Measurements from ENCODE around the gene PKMYT1. TPM values are rescaled to one million over a fixed set of nuclear protein-coding genes. Genes with fewer than 3 reads are reported as not detected.

PKMYT1 gene
- total RNA-seq, 4 donors from 2014 or later = 0.81 to 0.88 TPM; not detected in 2

DNA sequence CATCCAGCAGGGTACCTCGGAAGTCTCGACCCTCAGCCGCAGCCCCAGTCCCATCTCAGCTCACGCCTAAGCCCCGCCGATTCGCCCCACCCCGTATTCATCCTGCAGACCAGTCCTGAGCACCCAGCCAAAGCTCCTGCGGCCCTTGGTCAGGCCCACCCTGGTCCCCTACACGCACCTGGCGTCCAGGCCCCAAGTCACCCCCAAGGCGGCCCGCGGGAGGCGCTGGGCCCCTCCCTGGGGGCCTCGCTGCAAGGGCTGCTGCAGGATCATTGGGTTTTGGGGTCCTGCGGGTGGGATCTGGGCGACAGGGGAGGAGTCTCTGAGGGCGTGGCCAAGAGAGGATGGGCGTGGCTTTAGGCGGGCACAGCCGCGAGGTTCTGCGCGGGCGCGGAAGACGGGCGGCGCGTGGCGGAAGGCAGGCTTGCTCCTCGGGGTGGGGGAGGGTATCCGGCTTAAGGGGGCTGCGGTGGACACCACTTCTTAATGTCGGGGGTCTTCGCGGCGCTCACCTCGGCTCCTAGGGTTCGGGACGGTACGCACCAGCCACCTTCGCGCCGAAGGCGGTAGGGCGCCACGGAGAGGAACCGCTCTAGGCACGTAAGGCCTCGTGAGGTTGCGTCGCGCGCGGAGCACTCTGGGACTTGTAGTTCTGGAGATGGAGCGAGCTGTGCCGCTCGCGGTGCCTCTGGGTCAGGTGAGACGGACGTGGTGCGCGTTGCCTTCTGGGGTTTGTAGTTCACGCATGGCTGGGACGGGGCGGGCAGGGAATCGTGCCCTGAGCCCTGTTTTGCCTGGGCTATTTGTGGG, 43.6 kb upstream of the PKMYT1 start, which contains the start of the genes HCFC1R1 and THOC6:
HCFC1R1 (minus strand) TSS at position 274 of the 810 bp plus-strand sequence; CDS start at position 273, 1 bp downstream.
THOC6 (plus strand) TSS at position 367 of the 810 bp plus-strand sequence; CDS start at position 659, 292 bp downstream.
- Histone ChIP-seq H3K4me1 (peaks cover 39 to 54% of the 10 kb centered on the region in 2 donors), H3K9me3 (no peaks in the 10 kb centered on the region), H3K4me3 (replicated peaks in 1 of 3) (peak within 1 kb of the TSS; percentile 15 to 86 (median 68)), H3K27ac (peak within 1 kb of the TSS; percentile 82 to 98 (median 98)), H3K27me3 (no peaks in the 10 kb centered on the region), H3K36me3 (peaks cover 4 to 13% of the 10 kb centered on the region in 2 donors)
- TF ChIP-seq, protein P1, sequence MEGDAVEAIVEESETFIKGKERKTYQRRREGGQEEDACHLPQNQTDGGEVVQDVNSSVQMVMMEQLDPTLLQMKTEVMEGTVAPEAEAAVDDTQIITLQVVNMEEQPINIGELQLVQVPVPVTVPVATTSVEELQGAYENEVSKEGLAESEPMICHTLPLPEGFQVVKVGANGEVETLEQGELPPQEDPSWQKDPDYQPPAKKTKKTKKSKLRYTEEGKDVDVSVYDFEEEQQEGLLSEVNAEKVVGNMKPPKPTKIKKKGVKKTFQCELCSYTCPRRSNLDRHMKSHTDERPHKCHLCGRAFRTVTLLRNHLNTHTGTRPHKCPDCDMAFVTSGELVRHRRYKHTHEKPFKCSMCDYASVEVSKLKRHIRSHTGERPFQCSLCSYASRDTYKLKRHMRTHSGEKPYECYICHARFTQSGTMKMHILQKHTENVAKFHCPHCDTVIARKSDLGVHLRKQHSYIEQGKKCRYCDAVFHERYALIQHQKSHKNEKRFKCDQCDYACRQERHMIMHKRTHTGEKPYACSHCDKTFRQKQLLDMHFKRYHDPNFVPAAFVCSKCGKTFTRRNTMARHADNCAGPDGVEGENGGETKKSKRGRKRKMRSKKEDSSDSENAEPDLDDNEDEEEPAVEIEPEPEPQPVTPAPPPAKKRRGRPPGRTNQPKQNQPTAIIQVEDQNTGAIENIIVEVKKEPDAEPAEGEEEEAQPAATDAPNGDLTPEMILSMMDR (IDR thresholded peaks at IDR 0.05) = no peak
- peak; percentile 50 to 79 for TF ChIP-seq POLR2A (IDR thresholded peaks at IDR 0.05)
- intact Hi-C loops (cut with DNase I) = no loop called here
- DNase-seq = peak; percentile 98
- 1% methylated on average over 20 of the region's 69 CpGs for WGBS, 2 donors

DNA sequence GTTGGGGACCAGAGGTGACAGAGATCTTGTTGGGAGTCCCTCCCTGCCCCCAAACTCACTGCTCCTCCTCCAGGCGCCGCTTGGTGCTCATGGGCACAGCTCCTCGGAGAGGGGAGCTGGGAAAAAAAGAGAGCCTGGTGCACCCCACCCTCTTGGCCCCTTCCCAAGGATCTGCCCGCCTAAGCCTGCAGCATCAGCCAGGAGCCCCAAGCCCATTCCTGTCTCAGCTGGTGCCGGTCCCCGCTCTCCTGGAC, 43.1 kb upstream of the PKMYT1 start:
- Histone ChIP-seq H3K4me1 (peaks cover 39 to 53% of the 10 kb centered on the region in 2 donors), H3K9me3 (no peaks in the 10 kb centered on the region), H3K36me3 (peaks cover 4 to 13% of the 10 kb centered on the region in 2 donors), H3K27ac (peak overlapping the region; percentile 82 to 98 (median 98)), H3K4me3 (replicated peaks in 1 of 3) (peak overlapping the region in 2 of 3 donors; percentile 68 to 86), H3K27me3 (no peaks in the 10 kb centered on the region)
- WGBS, 2 donors = 6 to 27% methylated on average over 2 to 6 of the region's 6 CpGs
- intact Hi-C loops (cut with DNase I) = no loop called here
- peak in 1 of 2 donors; percentile 54 for DNase-seq
- peak in 1 of 2 donors; percentile 50 for TF ChIP-seq POLR2A (IDR thresholded peaks at IDR 0.05)
- TF ChIP-seq, protein P1 (IDR thresholded peaks at IDR 0.05) = no peak

DNA sequence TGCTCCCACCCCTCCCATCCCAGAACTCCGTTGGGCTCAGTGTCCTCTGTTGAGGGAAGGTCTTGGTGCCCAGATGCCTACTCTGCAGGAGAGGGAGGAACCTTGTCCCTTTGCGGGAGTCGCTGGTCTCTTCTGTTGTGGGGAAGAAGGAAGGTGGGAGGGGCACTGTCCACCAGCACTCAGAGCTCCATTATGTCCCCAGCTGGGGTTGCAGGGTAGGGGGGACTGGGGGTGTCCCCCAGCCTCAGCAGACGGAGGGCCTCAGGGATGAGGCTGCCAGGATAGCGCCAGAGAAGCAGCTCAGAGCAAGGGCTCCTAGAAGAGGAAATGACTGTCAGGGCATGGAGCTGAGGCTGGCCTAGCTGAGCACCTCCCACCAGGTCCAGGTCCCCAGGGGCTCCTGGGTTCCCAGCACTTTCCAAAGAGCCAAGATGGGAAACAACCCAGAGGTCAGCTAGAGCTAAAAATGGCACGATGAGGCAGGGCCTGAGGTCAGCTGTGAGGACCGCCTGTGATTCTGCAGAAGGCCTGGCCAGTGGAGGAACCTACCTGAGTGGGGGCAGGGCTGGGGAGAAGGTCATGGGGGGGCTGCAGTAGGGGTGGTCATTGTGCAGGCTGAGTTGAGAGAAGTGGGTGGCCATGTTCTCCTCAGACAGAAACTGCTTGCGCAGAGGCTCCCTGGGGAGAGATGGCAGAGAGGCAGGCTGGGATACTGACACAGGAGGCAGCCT, 42.6 kb upstream of the PKMYT1 start:
- peak overlapping the region in 1 of 3 donors; percentile 68 for H3K4me3 ChIP-seq (replicated peaks in 1 of 3)
- intact Hi-C loops (cut with DNase I) = no loop called here
- peaks cover 4 to 13% of the 10 kb centered on the region in 2 donors for H3K36me3 ChIP-seq
- TF ChIP-seq, protein P1 (IDR thresholded peaks at IDR 0.05) = no peak
- TF ChIP-seq POLR2A (IDR thresholded peaks at IDR 0.05) = no peak
- peak overlapping the region; percentile 82 to 98 (median 98) for H3K27ac ChIP-seq
- DNase-seq = no peak
- H3K4me1 ChIP-seq = peaks cover 41 to 53% of the 10 kb centered on the region in 2 donors
- 50 to 56% methylated on average over 6 to 8 of the region's 8 CpGs for WGBS, 2 donors
- no peaks in the 10 kb centered on the region for H3K27me3 ChIP-seq
- H3K9me3 ChIP-seq = no peaks in the 10 kb centered on the region

DNA sequence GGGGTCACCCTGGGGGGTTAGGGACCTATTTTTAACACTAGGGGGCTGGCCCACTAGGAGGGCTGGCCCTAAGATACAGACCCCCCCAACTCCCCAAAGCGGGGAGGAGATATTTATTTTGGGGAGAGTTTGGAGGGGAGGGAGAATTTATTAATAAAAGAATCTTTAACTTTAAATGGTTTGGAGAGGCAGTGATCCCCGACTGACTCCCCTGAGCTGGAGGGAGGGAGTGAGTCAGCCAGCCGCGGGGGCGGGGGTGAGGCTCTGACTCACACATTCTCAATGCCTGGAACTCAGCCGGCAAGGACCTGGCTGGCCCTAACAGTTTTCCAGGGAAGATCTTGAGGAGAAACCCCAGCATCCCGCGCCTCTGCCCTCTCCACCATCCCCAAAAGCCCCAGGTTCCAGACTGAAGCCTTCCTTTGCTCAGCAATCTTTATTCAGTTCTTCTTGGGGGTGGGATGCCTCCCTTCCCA, 42.0 kb upstream of the PKMYT1 start:
- H3K4me1 ChIP-seq = peaks cover 41 to 51% of the 10 kb centered on the region in 2 donors
- intact Hi-C loops (cut with DNase I) = no loop called here
- peak overlapping the region; percentile 82 to 98 (median 98) for H3K27ac ChIP-seq
- peaks cover 4 to 11% of the 10 kb centered on the region in 2 donors for H3K36me3 ChIP-seq
- H3K27me3 ChIP-seq = no peaks in the 10 kb centered on the region
- 10 to 21% methylated on average over 8 of the region's 8 CpGs for WGBS, 2 donors
- H3K4me3 ChIP-seq (replicated peaks in 1 of 3) = peak overlapping the region in 1 of 3 donors; percentile 77
- H3K9me3 ChIP-seq = no peaks in the 10 kb centered on the region
- peak; percentile 97 for DNase-seq
- peak in 1 of 2 donors; percentile 30 for TF ChIP-seq POLR2A (IDR thresholded peaks at IDR 0.05)
- TF ChIP-seq, protein P1 (IDR thresholded peaks at IDR 0.05) = no peak

All from thyroid gland (tissue), 4 donors.